ENCODE data around the gene MAPK7. TPM values are rescaled to one million over a fixed set of nuclear protein-coding genes. Genes with fewer than 3 reads are reported as not detected.

MAPK7 gene
- total and polyA plus RNA-seq, 2 donors (not counting 3 experiments of a cell fraction or from before 2014, with no cell fraction given), result 16.8 to 30.7 TPM

DNA sequence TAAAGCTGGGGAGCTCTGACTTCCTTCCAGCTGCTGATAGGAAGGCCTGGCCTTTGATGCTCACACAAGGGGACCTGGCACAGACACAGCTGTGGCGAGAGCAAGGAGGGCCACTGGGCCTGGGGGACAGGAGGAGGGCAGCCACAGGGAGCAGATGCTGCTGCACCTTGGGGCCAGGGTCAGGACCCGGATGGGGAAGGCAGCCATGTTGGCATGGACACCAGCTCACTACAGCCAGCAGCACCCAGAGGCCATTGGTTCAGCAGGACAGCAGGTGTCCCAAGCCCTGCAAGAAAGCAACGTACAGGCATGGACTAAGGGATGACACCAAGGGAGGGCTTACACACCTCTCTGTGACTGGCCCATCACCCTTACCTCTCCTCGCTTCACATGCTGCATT, 24.7 kb downstream of the MAPK7 start:
- Histone ChIP-seq H3K36me3 (ENCODE audit: control insufficient read depth in 2 of 2, extremely low read depth in 1 of 2, insufficient read depth in 2 of 2, low read length in 2 of 2) (no peaks in the 10 kb centered on the region), H3K27me3 (ENCODE audit: control insufficient read depth in 2 of 2, insufficient read depth in 2 of 2, low read length in 2 of 2) (no peaks in the 10 kb centered on the region), H2AFZ (ENCODE audit: low read depth, low read length) (no peak overlapping the region), H3K9ac (replicated peaks; ENCODE audit: extremely low read depth, insufficient read depth, low read length) (no peak overlapping the region), H3K4me2 (ENCODE audit: insufficient read depth, low read length) (no peak overlapping the region), H3K9me3 (replicated peaks; ENCODE audit: control insufficient read depth, insufficient read depth, low read length) (no peaks in the 10 kb centered on the region), H3K27ac (ENCODE audit: insufficient read depth, low read depth, low read length) (no peak overlapping the region), H3K4me1 (ENCODE audit: control insufficient read depth, extremely low read depth, insufficient read depth, low read length) (peaks cover 9% of the 10 kb centered on the region), H3K9me1 (replicated peaks; ENCODE audit: control insufficient read depth, extremely low read depth, insufficient read depth, low read length) (no peaks in the 10 kb centered on the region), H3K79me2 (ENCODE audit: control insufficient read depth, insufficient read depth, low read length) (no peaks in the 10 kb centered on the region), H3K4me3 (replicated peaks in 1 of 3; ENCODE audit: insufficient read depth in 1 of 3, low read depth in 1 of 3, low read length in 3 of 3) (no peak overlapping the region), H4K20me1 (replicated peaks; ENCODE audit: control insufficient read depth, extremely low read depth, insufficient read depth, low read length) (no peaks in the 10 kb centered on the region)
- ChIA-PET CTCF (no interaction called here), POLR2A (no interaction called here)
- intact Hi-C loops (cut with micrococcal nuclease) (no loop called here), dilution Hi-C loops (cut with MboI; ENCODE audit: extremely low pct_ligation_motif_present, low sequenced_read_pairs) (no loop called here)
- no TSS peak for BruUV-seq (replicated peaks)
- TF ChIP-seq, protein P1, sequence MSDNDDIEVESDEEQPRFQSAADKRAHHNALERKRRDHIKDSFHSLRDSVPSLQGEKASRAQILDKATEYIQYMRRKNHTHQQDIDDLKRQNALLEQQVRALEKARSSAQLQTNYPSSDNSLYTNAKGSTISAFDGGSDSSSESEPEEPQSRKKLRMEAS (IDR thresholded peaks at IDR 0.05; ENCODE audit: insufficient read depth, insufficient read length), result no peak
- TF ChIP-seq POLR2AphosphoS5 (IDR thresholded peaks at IDR 0.05; ENCODE audit: insufficient read depth, low read depth, low read length) (no peak), JUN (IDR thresholded peaks at IDR 0.05; ENCODE audit: borderline replicate concordance, insufficient read depth, insufficient read length, low read depth) (no peak), GATA2 (IDR thresholded peaks at IDR 0.05; ENCODE audit: insufficient read depth, insufficient read length, low read depth, low read length) (no peak), EZH2 (IDR thresholded peaks at IDR 0.05; ENCODE audit: borderline replicate concordance, low read depth, low read length, severe bottlenecking) (no peak), FOS (IDR thresholded peaks at IDR 0.05; ENCODE audit: borderline replicate concordance, insufficient read depth, low read length) (no peak), MYC (IDR thresholded peaks at IDR 0.05; ENCODE audit: low read depth, low read length) (no peak)
- TF ChIP-seq, protein P2, sequence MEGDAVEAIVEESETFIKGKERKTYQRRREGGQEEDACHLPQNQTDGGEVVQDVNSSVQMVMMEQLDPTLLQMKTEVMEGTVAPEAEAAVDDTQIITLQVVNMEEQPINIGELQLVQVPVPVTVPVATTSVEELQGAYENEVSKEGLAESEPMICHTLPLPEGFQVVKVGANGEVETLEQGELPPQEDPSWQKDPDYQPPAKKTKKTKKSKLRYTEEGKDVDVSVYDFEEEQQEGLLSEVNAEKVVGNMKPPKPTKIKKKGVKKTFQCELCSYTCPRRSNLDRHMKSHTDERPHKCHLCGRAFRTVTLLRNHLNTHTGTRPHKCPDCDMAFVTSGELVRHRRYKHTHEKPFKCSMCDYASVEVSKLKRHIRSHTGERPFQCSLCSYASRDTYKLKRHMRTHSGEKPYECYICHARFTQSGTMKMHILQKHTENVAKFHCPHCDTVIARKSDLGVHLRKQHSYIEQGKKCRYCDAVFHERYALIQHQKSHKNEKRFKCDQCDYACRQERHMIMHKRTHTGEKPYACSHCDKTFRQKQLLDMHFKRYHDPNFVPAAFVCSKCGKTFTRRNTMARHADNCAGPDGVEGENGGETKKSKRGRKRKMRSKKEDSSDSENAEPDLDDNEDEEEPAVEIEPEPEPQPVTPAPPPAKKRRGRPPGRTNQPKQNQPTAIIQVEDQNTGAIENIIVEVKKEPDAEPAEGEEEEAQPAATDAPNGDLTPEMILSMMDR (IDR thresholded peaks at IDR 0.05; ENCODE audit: extremely low read depth in 1 of 2, insufficient read depth in 1 of 2, low read depth in 1 of 2, low read length in 2 of 2), result no peak
- no peak for FAIRE-seq
- no peak for DNase-seq (ENCODE audit: low read depth, low spot score)

All from endothelial cell of umbilical vein (primary cell).